Stimulated activated CD4-positive, alpha-beta T cell treated with anti-CD3 and anti-CD28 coated beads, Interleukin-1b, Interleukin-23, amount 100 ng/mL, for 4 hours (primary cell): ENCODE measurements around the gene SCD5.

ENCODE experiments used
- DNase-seq, 2 donors: peaks; one replicate each; pipeline ENCODE4 v3.0.0-alpha.2; 2020; ENCODE audit warnings: low read depth in 2 of 2

Gene SCD5

GRCh38 chr4:82797040-82797404, 1.6 kb downstream of the SCD5 start:
- no peak for DNase-seq

GRCh38 chr4:82792912-82793649, 5.5 kb downstream of the SCD5 start:
- no peak for DNase-seq

- DNase-seq: no peak
Measured at GRCh38 chr4:82791179-82791578, 7.4 kb downstream of the SCD5 start.

GRCh38 chr4:82790060-82790660, 8.4 kb downstream of the SCD5 start:
- DNase-seq: no peak

GRCh38 chr4:82789025-82789776, 9.4 kb downstream of the SCD5 start:
- DNase-seq: no peak

GRCh38 chr4:82787342-82787741, 11.3 kb downstream of the SCD5 start:
- no peak for DNase-seq

- no peak for DNase-seq
Measured at GRCh38 chr4:82786828-82787227, 11.8 kb downstream of the SCD5 start.

GRCh38 chr4:82785611-82786400, 12.8 kb downstream of the SCD5 start:
- DNase-seq: no peak

GRCh38 chr4:82784681-82785610, 13.7 kb downstream of the SCD5 start:
- DNase-seq: no peak

GRCh38 chr4:82782626-82783345, 15.8 kb downstream of the SCD5 start:
- no peak for DNase-seq

- no peak for DNase-seq
Measured at GRCh38 chr4:82780752-82781231, 17.8 kb downstream of the SCD5 start.

- no peak for DNase-seq
Measured at GRCh38 chr4:82780170-82780751, 18.3 kb downstream of the SCD5 start.

GRCh38 chr4:82779032-82779431, 19.6 kb downstream of the SCD5 start:
- DNase-seq: no peak

- DNase-seq: no peak
Measured at GRCh38 chr4:82777857-82778525, 20.6 kb downstream of the SCD5 start.

GRCh38 chr4:82776925-82777542, 21.6 kb downstream of the SCD5 start:
- DNase-seq: no peak

GRCh38 chr4:82775243-82775642, 23.4 kb downstream of the SCD5 start:
- DNase-seq: no peak

- no peak for DNase-seq
Measured at GRCh38 chr4:82774711-82775171, 23.9 kb downstream of the SCD5 start.

GRCh38 chr4:82773057-82773456, 25.5 kb downstream of the SCD5 start:
- DNase-seq: no peak

GRCh38 chr4:82770607-82771006, 28.0 kb downstream of the SCD5 start:
- no peak for DNase-seq
